GM12878 (cell line): ENCODE data around the gene GVQW3. TPM values are rescaled to one million over a fixed set of nuclear protein-coding genes. Genes with fewer than 3 reads are reported as not detected.

ENCODE experiments used
- ATAC-seq: fragments of 200-7000 bp; cut with Tn5 transposase; 3 replicates; pipeline ENCODE4 v1.9.1; 2020; ENCODE audit warnings: mild to moderate bottlenecking, moderate library complexity
- BruUV-seq: library from RNA; stranded (reverse); fragments of 400-500 nt; replicated peaks from 2 replicates; lab custom pipeline; 2021; lab: Mats Ljungman, UMichigan
- CTCF ChIA-PET: fragments of 300-600 bp; sonication (Branson Sonifier 250); formaldehyde crosslinking; extraction: SDS; loops from one replicate; lab custom pipeline; 2021; ENCODE audit warnings: inconsistent platforms; lab: Yijun Ruan, JAX
- POLR2A ChIA-PET: fragments of 350-600 bp; formaldehyde crosslinking; extraction: SDS; loops from one replicate; lab custom pipeline; 2021; ENCODE audit warnings: inconsistent platforms; lab: Charles Lee
- RAD21 ChIA-PET: fragments of 300-600 bp; sonication (Branson Sonifier 250); formaldehyde crosslinking; loops from one replicate; lab custom pipeline; 2023; ENCODE audit warnings: antibody characterized with exemption; ENCODE audit not compliant: unreplicated experiment; lab: Charles Lee
- SMC1A ChIA-PET: fragments of 300-600 bp; sonication (Branson Sonifier 250); formaldehyde crosslinking; loops from one replicate; lab custom pipeline; 2023; ENCODE audit not compliant: unreplicated experiment, uncharacterized antibody; lab: Charles Lee
- DNase-seq: peaks from one replicate; pipeline ENCODE4 v3.0.0-alpha.2; 2011; ENCODE audit warnings: low read depth, low spot score
- FAIRE-seq: peaks from 3 replicates; lab custom pipeline; 2011; peaks lifted over from hg19 to GRCh38; lab: Jason Lieb, UNC
- H2AFZ ChIP-seq: 2 replicates; pipeline ENCODE4 v1.6.0; 2011; ENCODE audit warnings: low read depth, low read length, control low read depth; ENCODE audit not compliant: control insufficient read depth
- H3K27ac ChIP-seq: 2 replicates; pipeline ENCODE4 v1.5.1; 2011; ENCODE audit warnings: control low read depth; ENCODE audit not compliant: control insufficient read depth, insufficient read depth
- H3K27me3 ChIP-seq, 2 experiments: replicated peaks in 1 of 2; 2 replicates each; pipeline versions ENCODE4 v1.6.0 to v1.6.1; 2011; ENCODE audit warnings: low read length in 1 of 2; ENCODE audit not compliant: control insufficient read depth in 2 of 2, insufficient read depth in 2 of 2
- H3K36me3 ChIP-seq, 2 experiments: 2 replicates each; pipeline ENCODE4 v1.5.1; 2011; ENCODE audit warnings: low read length in 1 of 2; ENCODE audit not compliant: control insufficient read depth in 2 of 2, insufficient read depth in 2 of 2
- H3K4me1 ChIP-seq: 2 replicates; pipeline ENCODE4 v1.6.1; 2011; ENCODE audit warnings: mild to moderate bottlenecking, low read length, moderate library complexity, mixed read lengths; ENCODE audit not compliant: control insufficient read depth, insufficient read depth
- H3K4me2 ChIP-seq: 2 replicates; pipeline ENCODE4 v1.6.0; 2011; ENCODE audit warnings: control low read depth; ENCODE audit not compliant: control insufficient read depth, insufficient read depth
- H3K4me3 ChIP-seq: fragments of 200-600 bp; sonication (generic); 2 replicates; pipeline ENCODE4 v1.5.1; 2016
- H3K79me2 ChIP-seq: 2 replicates; pipeline ENCODE4 v1.6.0; 2011; ENCODE audit warnings: low read length; ENCODE audit not compliant: control insufficient read depth, insufficient read depth
- H3K9ac ChIP-seq: 2 replicates; pipeline ENCODE4 v1.8.0; 2011; ENCODE audit warnings: low read length, control low read depth, mixed read lengths; ENCODE audit not compliant: control insufficient read depth, insufficient read depth
- H3K9me3 ChIP-seq: replicated peaks from 3 replicates; pipeline ENCODE4 v1.5.1; 2011; ENCODE audit warnings: mild to moderate bottlenecking, low read length; ENCODE audit not compliant: control insufficient read depth, insufficient read depth
- H4K20me1 ChIP-seq: 2 replicates; pipeline ENCODE4 v1.6.0; 2011; ENCODE audit not compliant: control insufficient read depth, insufficient read depth
- BACH1 ChIP-seq: fragments of 450-650 bp; IDR thresholded peaks from 2 replicates; pipeline ENCODE4 v1.6.1; 2017; ENCODE audit warnings: mild to moderate bottlenecking, borderline replicate concordance
- BHLHE40 ChIP-seq, 2 experiments: fragments of 450-650 bp in 1 of 2; IDR thresholded peaks; 2 replicates each; pipeline ENCODE4 v1.6.1; 2011 to 2017; ENCODE audit warnings: low read depth in 2 of 2, borderline replicate concordance in 1 of 2, improper control_type of control experiment in 1 of 2, low read length in 1 of 2, mild to moderate bottlenecking in 1 of 2
- CREM ChIP-seq: IDR thresholded peaks from 2 replicates; pipeline ENCODE4 v1.6.1; 2014; ENCODE audit warnings: antibody characterized with exemption, low read depth
- FOXM1 ChIP-seq: IDR thresholded peaks from 2 replicates; pipeline ENCODE4 v1.6.1; 2012; ENCODE audit warnings: low read depth, mild to moderate bottlenecking, inconsistent platforms, low read length, moderate library complexity
- IKZF1 ChIP-seq: fragments of 450-650 bp; conservative IDR thresholded peaks from 2 replicates; pipeline ENCODE4 v1.6.1; 2017; ENCODE audit warnings: antibody characterized with exemption, mild to moderate bottlenecking
- MEF2A ChIP-seq: IDR thresholded peaks from 2 replicates; pipeline ENCODE4 v1.6.1; 2011; ENCODE audit warnings: low read depth, mild to moderate bottlenecking, low read length, moderate library complexity; ENCODE audit not compliant: insufficient read depth
- MTA3 ChIP-seq: IDR thresholded peaks from 2 replicates; pipeline ENCODE4 v1.6.1; 2012; ENCODE audit warnings: low read length, inconsistent platforms, borderline replicate concordance
- PAX5 ChIP-seq: IDR thresholded peaks from 2 replicates; pipeline ENCODE4 v1.6.1; 2011; ENCODE audit warnings: low read depth, low read length, borderline replicate concordance
- PAX8 ChIP-seq: fragments of 450-650 bp; IDR thresholded peaks from 2 replicates; pipeline ENCODE4 v1.6.1; 2017; ENCODE audit warnings: mild to moderate bottlenecking, moderate library complexity
- POLR2A ChIP-seq: IDR thresholded peaks from 2 replicates; pipeline ENCODE4 v1.6.1; 2011; ENCODE audit warnings: low read depth, mild to moderate bottlenecking, low read length
- RAD51 ChIP-seq: fragments of 450-650 bp; IDR thresholded peaks from 2 replicates; pipeline ENCODE4 v1.6.1; 2016; ENCODE audit warnings: moderate library complexity, mild to moderate bottlenecking, inconsistent platforms
- RFX5 ChIP-seq: IDR thresholded peaks from 2 replicates; pipeline ENCODE4 v1.6.1; 2011; ENCODE audit warnings: low read depth, low read length, improper control_type of control experiment
- SKIL ChIP-seq: fragments of 450-650 bp; IDR thresholded peaks from 2 replicates; pipeline ENCODE4 v1.6.1; 2017; ENCODE audit warnings: mild to moderate bottlenecking, low read depth, inconsistent platforms; ENCODE audit not compliant: poor library complexity, severe bottlenecking
- SMAD1 ChIP-seq: fragments of 450-650 bp; IDR thresholded peaks from 2 replicates; pipeline ENCODE4 v1.6.1; 2018; ENCODE audit warnings: mild to moderate bottlenecking, low read depth; ENCODE audit not compliant: partially characterized antibody
- SMAD5 ChIP-seq: IDR thresholded peaks from 2 replicates; pipeline ENCODE4 v1.6.1; 2016; ENCODE audit warnings: antibody characterized with exemption, low read depth
- STAT3 ChIP-seq: IDR thresholded peaks from 2 replicates; pipeline ENCODE4 v1.6.1; 2011; ENCODE audit warnings: low read depth, low read length, improper control_type of control experiment
- TCF3 ChIP-seq: IDR thresholded peaks from 2 replicates; pipeline ENCODE4 v1.6.1; 2012; ENCODE audit warnings: low read depth, mild to moderate bottlenecking, low read length, borderline replicate concordance; ENCODE audit not compliant: insufficient read depth
- YBX1 ChIP-seq: fragments of 450-650 bp; IDR thresholded peaks from 2 replicates; pipeline ENCODE4 v1.6.1; 2016; ENCODE audit warnings: antibody characterized with exemption
- ZNF592 ChIP-seq: fragments of 450-650 bp; IDR thresholded peaks from 2 replicates; pipeline ENCODE4 v1.6.1; 2017; ENCODE audit warnings: mild to moderate bottlenecking, moderate library complexity
- WGBS: methylation state at CpG from one replicate; pipeline ENCODE4 v1.1.6; 2016; ENCODE audit warnings: low lambda C conversion rate; ENCODE audit not compliant: insufficient replicate concordance, insufficient coverage; ENCODE audit errors: missing lambda C conversion rate; 5-methylcytosine and 5-hydroxymethylcytosine counted together
- in situ Hi-C: fragments of 300-500 bp; cut with MboI; formaldehyde crosslinking; loops from 9 replicates; pipeline ENCODE4 v1.14.3; 2018; ENCODE audit warnings: mixed read lengths
- intact Hi-C: fragments of 100-400 bp; cut with micrococcal nuclease; formaldehyde crosslinking; loops from one replicate; pipeline ENCODE4 v1.14.2; 2022; ENCODE audit not compliant: unreplicated experiment
- polyA plus RNA-seq, 11 experiments: library from polyadenylated mRNA; depleted of rRNA in 4 of 11; unstranded in 6 of 11; stranded (reverse) in 5 of 11; fragments of >200 nt; fragmentation: Nextera tagmentation in 4 of 11; fragmentation: Illumina TruSeq in 1 of 11; extraction: Ambion mirVana in 4 of 11; extraction: Trizol in 1 of 11; gene quantifications; 1 replicate in 1 of 11; 2 replicates in 10 of 11; pipeline versions ENCODE4 v1.2.1 to v1.2.3, GENCODE V29; 2011 to 2016; ENCODE audit warnings: inconsistent platforms in 2 of 11, missing spikeins in 2 of 11, low read depth in 1 of 11
- total RNA-seq, 4 experiments: library from RNA; depleted of rRNA in 3 of 4; stranded (reverse); fragments of >200 nt in 3 of 4; fragmentation: Illumina TruSeq in 1 of 4; extraction: Trizol in 1 of 4; gene quantifications; 2 replicates each; pipeline versions ENCODE4 v1.2.1 to v1.2.3, GENCODE V29; 2013 to 2021

The GVQW3 gene
- total and polyA plus RNA-seq, 10 of the 15 experiments (the other 5 are each of a cell fraction or from before 2014, with no cell fraction given), result 0.13 to 3.3 (median 1.7) TPM

GRCh38 chr11:76395296-76395695, 14.2 kb downstream of the GVQW3 start:
- intact Hi-C loops, result no loop called here
- Histone ChIP-seq H4K20me1 (no peaks in the 10 kb centered on the region), H3K36me3 (no peaks in the 10 kb centered on the region), H3K4me1 (no peaks in the 10 kb centered on the region), H3K9ac (no peak overlapping the region), H3K27ac (no peak overlapping the region), H3K9me3 (no peaks in the 10 kb centered on the region), H3K4me2 (no peak overlapping the region), H3K79me2 (no peaks in the 10 kb centered on the region), H2AFZ (no peak overlapping the region), H3K4me3 (no peak overlapping the region), H3K27me3 (no peaks in the 10 kb centered on the region)
- POLR2A ChIA-PET, result no interaction called here
- TF ChIP-seq SMAD5, result no peak
- TF ChIP-seq IKZF1, result no peak
- no peak for TF ChIP-seq PAX8
- TF ChIP-seq BHLHE40 (IDR thresholded peaks at IDR 0.05; ENCODE audit: borderline replicate concordance in 1 of 2, low read depth in 2 of 2, low read length in 1 of 2), result no peak
- TF ChIP-seq SKIL, result no peak
- no peak for TF ChIP-seq RAD51
- TF ChIP-seq TCF3, result no peak
- no peak for TF ChIP-seq PAX5
- no peak for TF ChIP-seq RFX5
- no peak for TF ChIP-seq CREM
- TF ChIP-seq POLR2A, result no peak
- no peak for TF ChIP-seq FOXM1
- no peak for TF ChIP-seq STAT3
- TF ChIP-seq SMAD1, result no peak
- TF ChIP-seq MEF2A, result no peak
- no peak for TF ChIP-seq BACH1
- TF ChIP-seq MTA3, result no peak
- TF ChIP-seq YBX1, result no peak
- TF ChIP-seq ZNF592, result no peak
- RAD21 ChIA-PET, result no interaction called here
- ATAC-seq (no peak), DNase-seq (no peak), FAIRE-seq (no peak)
- SMC1A ChIA-PET, result interaction anchor here (1.4 kb wide), 1 partner anchor 13 kb away, joined by 4 read pairs; the partner anchor contains the start of gene GVQW3
- BruUV-seq, result no TSS peak
- 61% methylated on average over 1 of the region's 1 CpG for WGBS
- in situ Hi-C loops, result no loop called here
- CTCF ChIA-PET, result interaction anchor here (1.2 kb wide), 1 partner anchor 17 kb away, joined by 3 read pairs; no protein-coding TSS in a partner anchor
